Keratinocyte (primary cell): ENCODE results near the gene DBI.

Experiments
- EZH2 ChIP-seq: IDR thresholded peaks from one replicate; pipeline ENCODE4 v1.6.1; 2012; ENCODE audit warnings: inconsistent platforms, mild to moderate bottlenecking, low read length, moderate library complexity
- TF ChIP-seq, protein P1 (sequence below), 3 experiments: IDR thresholded peaks in 1 of 3; conservative IDR thresholded peaks in 1 of 3; optimal IDR thresholded peaks in 1 of 3; 2 replicates in 2 of 3; 3 replicates in 1 of 3; pipeline versions ENCODE3 to v1.5.1; 2011; ENCODE audit warnings: low read length in 3 of 3, mild to moderate bottlenecking in 3 of 3, moderate library complexity in 2 of 3, control low read depth in 1 of 3, inconsistent platforms in 1 of 3; ENCODE audit not compliant: insufficient read depth in 2 of 3; ENCODE audit errors: extremely low read depth in 1 of 3

DNA sequence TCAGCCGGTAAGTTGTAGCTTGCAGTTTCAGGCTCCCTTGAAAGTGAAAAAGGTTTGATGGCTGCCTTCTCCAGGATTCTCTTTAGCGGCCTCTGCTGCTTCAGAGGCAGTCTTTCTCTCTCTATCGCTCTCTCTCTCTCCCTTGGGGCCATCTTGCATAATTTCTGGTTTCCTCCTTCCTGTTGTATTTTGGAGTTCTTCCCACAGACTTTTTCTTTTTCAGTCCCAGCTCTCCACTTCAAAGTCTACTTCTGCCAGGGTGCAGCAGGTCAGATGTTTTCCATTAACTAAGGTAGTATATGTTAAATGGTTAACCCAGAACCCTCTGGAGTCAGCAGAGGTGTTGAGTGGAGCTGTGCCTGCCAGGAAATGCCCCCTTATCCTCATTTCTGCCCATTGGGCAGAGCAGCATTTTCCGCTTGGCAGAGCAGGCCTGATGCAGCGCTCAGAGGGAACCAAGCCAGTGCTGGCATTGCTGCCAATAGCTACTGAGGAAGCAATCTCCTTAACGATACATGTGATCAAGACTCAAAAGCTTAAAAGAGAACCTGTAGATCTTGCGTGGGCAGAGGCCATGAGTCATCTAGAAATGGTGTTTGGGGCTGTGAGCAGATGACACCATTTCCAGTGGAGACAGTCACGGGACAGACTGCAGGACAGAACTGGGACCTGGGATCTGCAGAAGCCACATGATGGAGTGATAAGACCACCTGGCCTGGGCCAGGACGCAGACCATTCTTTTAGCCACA, 20.8 kb downstream of the DBI start:
- TF ChIP-seq, protein P1, sequence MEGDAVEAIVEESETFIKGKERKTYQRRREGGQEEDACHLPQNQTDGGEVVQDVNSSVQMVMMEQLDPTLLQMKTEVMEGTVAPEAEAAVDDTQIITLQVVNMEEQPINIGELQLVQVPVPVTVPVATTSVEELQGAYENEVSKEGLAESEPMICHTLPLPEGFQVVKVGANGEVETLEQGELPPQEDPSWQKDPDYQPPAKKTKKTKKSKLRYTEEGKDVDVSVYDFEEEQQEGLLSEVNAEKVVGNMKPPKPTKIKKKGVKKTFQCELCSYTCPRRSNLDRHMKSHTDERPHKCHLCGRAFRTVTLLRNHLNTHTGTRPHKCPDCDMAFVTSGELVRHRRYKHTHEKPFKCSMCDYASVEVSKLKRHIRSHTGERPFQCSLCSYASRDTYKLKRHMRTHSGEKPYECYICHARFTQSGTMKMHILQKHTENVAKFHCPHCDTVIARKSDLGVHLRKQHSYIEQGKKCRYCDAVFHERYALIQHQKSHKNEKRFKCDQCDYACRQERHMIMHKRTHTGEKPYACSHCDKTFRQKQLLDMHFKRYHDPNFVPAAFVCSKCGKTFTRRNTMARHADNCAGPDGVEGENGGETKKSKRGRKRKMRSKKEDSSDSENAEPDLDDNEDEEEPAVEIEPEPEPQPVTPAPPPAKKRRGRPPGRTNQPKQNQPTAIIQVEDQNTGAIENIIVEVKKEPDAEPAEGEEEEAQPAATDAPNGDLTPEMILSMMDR (optimal IDR thresholded peaks at IDR 0.05 in 1 of 3, IDR thresholded peaks at IDR 0.05 in 1 of 3, conservative IDR thresholded peaks at IDR 0.05 in 1 of 3; ENCODE audit: extremely low read depth in 1 of 3, insufficient read depth in 2 of 3, low read length in 3 of 3): peak in 2 of 3 experiments; percentile 16 to 48
- no peak for TF ChIP-seq EZH2
